ENCODE results near the gene RAB8B.

Gene RAB8B

GRCh38 chr15:63157118-63157843, 32.1 kb upstream of the RAB8B start, which contains the start of gene RPS27L:
Gene RPS27L, minus strand, starts transcription at chr15:63157477. Its CDS starts 72 bp downstream, at chr15:63157405.
- TF ChIP-seq, protein P1, sequence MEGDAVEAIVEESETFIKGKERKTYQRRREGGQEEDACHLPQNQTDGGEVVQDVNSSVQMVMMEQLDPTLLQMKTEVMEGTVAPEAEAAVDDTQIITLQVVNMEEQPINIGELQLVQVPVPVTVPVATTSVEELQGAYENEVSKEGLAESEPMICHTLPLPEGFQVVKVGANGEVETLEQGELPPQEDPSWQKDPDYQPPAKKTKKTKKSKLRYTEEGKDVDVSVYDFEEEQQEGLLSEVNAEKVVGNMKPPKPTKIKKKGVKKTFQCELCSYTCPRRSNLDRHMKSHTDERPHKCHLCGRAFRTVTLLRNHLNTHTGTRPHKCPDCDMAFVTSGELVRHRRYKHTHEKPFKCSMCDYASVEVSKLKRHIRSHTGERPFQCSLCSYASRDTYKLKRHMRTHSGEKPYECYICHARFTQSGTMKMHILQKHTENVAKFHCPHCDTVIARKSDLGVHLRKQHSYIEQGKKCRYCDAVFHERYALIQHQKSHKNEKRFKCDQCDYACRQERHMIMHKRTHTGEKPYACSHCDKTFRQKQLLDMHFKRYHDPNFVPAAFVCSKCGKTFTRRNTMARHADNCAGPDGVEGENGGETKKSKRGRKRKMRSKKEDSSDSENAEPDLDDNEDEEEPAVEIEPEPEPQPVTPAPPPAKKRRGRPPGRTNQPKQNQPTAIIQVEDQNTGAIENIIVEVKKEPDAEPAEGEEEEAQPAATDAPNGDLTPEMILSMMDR (IDR thresholded peaks at IDR 0.05) = no peak
- peak within 1 kb of the TSS; percentile 89 for H3K27ac ChIP-seq
- H3K27me3 ChIP-seq (ENCODE audit: control insufficient read depth, insufficient read depth, low read length) = no peaks in the 10 kb centered on the region
- peak within 1 kb of the TSS; percentile 96 for H3K4me3 ChIP-seq (ENCODE audit: low read depth, low read length)
- H2AFZ ChIP-seq = peak within 1 kb of the TSS; percentile 85
- H3K9me3 ChIP-seq (ENCODE audit: control insufficient read depth, low read length) = no peaks in the 10 kb centered on the region
- H3K36me3 ChIP-seq (ENCODE audit: control insufficient read depth, insufficient read depth, low read length) = no peaks in the 10 kb centered on the region
- peak within 1 kb of the TSS; percentile 37 for H3K9ac ChIP-seq
- H3K79me2 ChIP-seq = no peaks in the 10 kb centered on the region
- no peaks in the 10 kb centered on the region for H3K4me1 ChIP-seq
- H3K4me2 ChIP-seq (ENCODE audit: low read length) = peak within 1 kb of the TSS; percentile 58

DNA sequence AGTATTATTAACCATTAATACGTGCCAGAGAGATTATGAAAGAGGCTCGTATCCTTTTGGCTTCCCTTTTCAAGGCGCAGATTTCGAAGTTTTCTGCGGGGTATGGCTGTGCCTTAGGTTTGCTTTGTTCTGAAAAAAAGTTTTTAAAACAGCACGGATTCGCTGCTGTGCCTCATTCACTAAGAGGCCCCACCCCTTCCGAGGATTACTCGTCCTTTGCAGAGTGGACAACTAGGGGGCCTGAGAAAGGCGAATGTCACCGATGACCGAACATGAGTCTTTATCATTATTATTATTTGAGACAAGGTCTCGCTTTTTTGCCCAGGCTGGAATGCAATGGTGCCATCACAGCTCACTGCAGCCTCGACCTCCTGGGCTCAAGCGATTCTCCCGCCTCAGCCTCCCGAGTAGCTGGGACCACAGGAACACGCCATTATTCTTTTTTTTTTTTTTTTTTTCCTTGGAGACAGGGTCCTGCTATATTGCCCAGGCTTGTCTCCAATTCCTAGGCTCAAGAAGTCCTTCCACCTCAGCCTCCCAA, 31.4 kb upstream of the RAB8B start:
- no peaks in the 10 kb centered on the region for H3K27me3 ChIP-seq (ENCODE audit: control insufficient read depth, insufficient read depth, low read length)
- no peaks in the 10 kb centered on the region for H3K36me3 ChIP-seq (ENCODE audit: control insufficient read depth, insufficient read depth, low read length)
- peak overlapping the region; percentile 96 for H3K4me3 ChIP-seq (ENCODE audit: low read depth, low read length)
- no peaks in the 10 kb centered on the region for H3K9me3 ChIP-seq (ENCODE audit: control insufficient read depth, low read length)
- TF ChIP-seq, protein P1 (IDR thresholded peaks at IDR 0.05) = no peak
- H3K9ac ChIP-seq = peak overlapping the region; percentile 37
- H2AFZ ChIP-seq = peak overlapping the region; percentile 85
- no peaks in the 10 kb centered on the region for H3K4me1 ChIP-seq
- peak overlapping the region; percentile 58 for H3K4me2 ChIP-seq (ENCODE audit: low read length)
- H3K27ac ChIP-seq = peak overlapping the region; percentile 89
- no peaks in the 10 kb centered on the region for H3K79me2 ChIP-seq

GRCh38 chr15:63160638-63161037, 28.8 kb upstream of the RAB8B start:
- no peak overlapping the region for H3K4me2 ChIP-seq (ENCODE audit: low read length)
- no peak overlapping the region for H2AFZ ChIP-seq
- no peaks in the 10 kb centered on the region for H3K4me1 ChIP-seq
- no peaks in the 10 kb centered on the region for H3K36me3 ChIP-seq (ENCODE audit: control insufficient read depth, insufficient read depth, low read length)
- no peaks in the 10 kb centered on the region for H3K9me3 ChIP-seq (ENCODE audit: control insufficient read depth, low read length)
- TF ChIP-seq, protein P1 (IDR thresholded peaks at IDR 0.05) = no peak
- H3K27ac ChIP-seq = no peak overlapping the region
- H3K79me2 ChIP-seq = no peaks in the 10 kb centered on the region
- H3K9ac ChIP-seq = no peak overlapping the region
- no peak overlapping the region for H3K4me3 ChIP-seq (ENCODE audit: low read depth, low read length)
- H3K27me3 ChIP-seq (ENCODE audit: control insufficient read depth, insufficient read depth, low read length) = no peaks in the 10 kb centered on the region

DNA sequence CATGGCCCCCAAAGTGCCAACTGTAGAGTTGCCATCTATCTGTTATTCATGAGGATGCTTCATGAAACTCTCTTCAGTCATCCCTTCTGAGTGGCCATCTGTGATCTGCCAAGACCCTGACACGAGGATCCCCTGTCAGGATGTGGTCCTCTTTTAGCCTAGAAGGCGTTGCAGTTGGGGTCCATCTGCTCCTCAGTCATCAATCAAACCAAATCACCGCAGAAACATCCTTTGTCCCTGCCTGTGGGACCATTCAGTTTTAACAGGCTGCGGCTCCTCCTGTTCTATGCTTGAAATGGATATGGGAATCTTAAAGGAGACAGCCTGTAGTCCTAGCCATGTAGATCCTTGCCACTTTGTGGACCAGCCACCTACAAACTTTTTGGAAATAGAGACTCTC, 26.2 kb upstream of the RAB8B start:
- TF ChIP-seq, protein P1 (IDR thresholded peaks at IDR 0.05) = no peak
- no peak overlapping the region for H3K4me3 ChIP-seq (ENCODE audit: low read depth, low read length)
- no peak overlapping the region for H2AFZ ChIP-seq
- no peaks in the 10 kb centered on the region for H3K9me3 ChIP-seq (ENCODE audit: control insufficient read depth, low read length)
- H3K27ac ChIP-seq = no peak overlapping the region
- no peaks in the 10 kb centered on the region for H3K27me3 ChIP-seq (ENCODE audit: control insufficient read depth, insufficient read depth, low read length)
- H3K4me2 ChIP-seq (ENCODE audit: low read length) = no peak overlapping the region
- no peaks in the 10 kb centered on the region for H3K36me3 ChIP-seq (ENCODE audit: control insufficient read depth, insufficient read depth, low read length)
- H3K9ac ChIP-seq = no peak overlapping the region
- H3K79me2 ChIP-seq = no peaks in the 10 kb centered on the region
- H3K4me1 ChIP-seq = no peaks in the 10 kb centered on the region
